ENCODE measurements around the gene EDNRA.

EDNRA gene

GRCh38 chr4:147465461-147465860 is 15.4 kb upstream of the EDNRA start:
- ATAC-seq: no peak
- TF ChIP-seq ZNF70 (CRISPR knock-in tag; IDR thresholded peaks at IDR 0.05): no peak
- no peak for TF ChIP-seq ISL1 (CRISPR knock-in tag; IDR thresholded peaks at IDR 0.05)

GRCh38 chr4:147477439-147477838 is 3.5 kb upstream of the EDNRA start:
- TF ChIP-seq OSR1 (CRISPR knock-in tag; IDR thresholded peaks at IDR 0.05) (no peak), BACH2 (CRISPR knock-in tag; IDR thresholded peaks at IDR 0.05; ENCODE audit: borderline replicate concordance) (no peak), RARB (CRISPR knock-in tag; IDR thresholded peaks at IDR 0.05) (no peak)
- no peak for ATAC-seq

GRCh38 chr4:147479376-147479775 is 1.5 kb upstream of the EDNRA start:
- ATAC-seq: no peak
- TF ChIP-seq RARB (CRISPR knock-in tag; IDR thresholded peaks at IDR 0.05): no peak
- TF ChIP-seq ZFP3 (CRISPR knock-in tag; IDR thresholded peaks at IDR 0.05): no peak
- TF ChIP-seq CSRNP3 (CRISPR knock-in tag; IDR thresholded peaks at IDR 0.05): no peak
- TF ChIP-seq ZNF565 (CRISPR knock-in tag; conservative IDR thresholded peaks at IDR 0.05; ENCODE audit: low read depth): no peak
- no peak for TF ChIP-seq GLIS3 (CRISPR knock-in tag; IDR thresholded peaks at IDR 0.05)

GRCh38 chr4:147479786-147480185 is 1.1 kb upstream of the EDNRA start:
- TF ChIP-seq ZFP30 (CRISPR knock-in tag; IDR thresholded peaks at IDR 0.05) (no peak), ZC3H10 (CRISPR knock-in tag; IDR thresholded peaks at IDR 0.05) (no peak), ZNF565 (CRISPR knock-in tag; conservative IDR thresholded peaks at IDR 0.05; ENCODE audit: low read depth) (no peak), ISL1 (CRISPR knock-in tag; IDR thresholded peaks at IDR 0.05) (no peak), ZNF8 (CRISPR knock-in tag; IDR thresholded peaks at IDR 0.05) (no peak), BACH2 (CRISPR knock-in tag; IDR thresholded peaks at IDR 0.05; ENCODE audit: borderline replicate concordance) (no peak), PATZ1 (CRISPR knock-in tag; IDR thresholded peaks at IDR 0.05; ENCODE audit: borderline replicate concordance) (no peak), OSR1 (CRISPR knock-in tag; IDR thresholded peaks at IDR 0.05) (no peak), ZNF70 (CRISPR knock-in tag; IDR thresholded peaks at IDR 0.05) (no peak), TCF4 (CRISPR knock-in tag; IDR thresholded peaks at IDR 0.05; ENCODE audit: borderline replicate concordance) (no peak), ESRRG (CRISPR knock-in tag; IDR thresholded peaks at IDR 0.05) (no peak), GLIS3 (CRISPR knock-in tag; IDR thresholded peaks at IDR 0.05) (no peak), CREB5 (CRISPR knock-in tag; IDR thresholded peaks at IDR 0.05; ENCODE audit: low read depth) (no peak)
- ATAC-seq: no peak

GRCh38 chr4:147480502-147480890 is 401 bp upstream of the EDNRA start:
- TF ChIP-seq ARNTL (CRISPR knock-in tag; IDR thresholded peaks at IDR 0.05; ENCODE audit: borderline replicate concordance, low read depth) (no peak), ZNF70 (CRISPR knock-in tag; IDR thresholded peaks at IDR 0.05) (no peak), ZC3H10 (CRISPR knock-in tag; IDR thresholded peaks at IDR 0.05) (no peak), ISL1 (CRISPR knock-in tag; IDR thresholded peaks at IDR 0.05) (no peak), CSRNP3 (CRISPR knock-in tag; IDR thresholded peaks at IDR 0.05) (no peak), ZNF8 (CRISPR knock-in tag; IDR thresholded peaks at IDR 0.05) (no peak), OSR1 (CRISPR knock-in tag; IDR thresholded peaks at IDR 0.05) (no peak)
- no peak for ATAC-seq

GRCh38 chr4:147481577-147482109 is 746 bp downstream of the EDNRA start:
- TF ChIP-seq TSHZ2 (CRISPR knock-in tag; IDR thresholded peaks at IDR 0.05) (no peak), ZFP3 (CRISPR knock-in tag; IDR thresholded peaks at IDR 0.05) (no peak)
- peak; percentile 60 for ATAC-seq
